Stimulated activated CD8-positive, alpha-beta memory T cell treated with anti-CD3 and anti-CD28 coated beads, Interleukin-4, amount 100 ng/mL, for 4 hours (primary cell): ENCODE data around the gene INPP4A.

ENCODE experiments used
- DNase-seq, 2 donors: peaks; one replicate each; pipeline ENCODE4 v3.0.0-alpha.2; 2020; ENCODE audit warnings: low read depth in 2 of 2, low spot score in 1 of 2

The INPP4A gene

DNA sequence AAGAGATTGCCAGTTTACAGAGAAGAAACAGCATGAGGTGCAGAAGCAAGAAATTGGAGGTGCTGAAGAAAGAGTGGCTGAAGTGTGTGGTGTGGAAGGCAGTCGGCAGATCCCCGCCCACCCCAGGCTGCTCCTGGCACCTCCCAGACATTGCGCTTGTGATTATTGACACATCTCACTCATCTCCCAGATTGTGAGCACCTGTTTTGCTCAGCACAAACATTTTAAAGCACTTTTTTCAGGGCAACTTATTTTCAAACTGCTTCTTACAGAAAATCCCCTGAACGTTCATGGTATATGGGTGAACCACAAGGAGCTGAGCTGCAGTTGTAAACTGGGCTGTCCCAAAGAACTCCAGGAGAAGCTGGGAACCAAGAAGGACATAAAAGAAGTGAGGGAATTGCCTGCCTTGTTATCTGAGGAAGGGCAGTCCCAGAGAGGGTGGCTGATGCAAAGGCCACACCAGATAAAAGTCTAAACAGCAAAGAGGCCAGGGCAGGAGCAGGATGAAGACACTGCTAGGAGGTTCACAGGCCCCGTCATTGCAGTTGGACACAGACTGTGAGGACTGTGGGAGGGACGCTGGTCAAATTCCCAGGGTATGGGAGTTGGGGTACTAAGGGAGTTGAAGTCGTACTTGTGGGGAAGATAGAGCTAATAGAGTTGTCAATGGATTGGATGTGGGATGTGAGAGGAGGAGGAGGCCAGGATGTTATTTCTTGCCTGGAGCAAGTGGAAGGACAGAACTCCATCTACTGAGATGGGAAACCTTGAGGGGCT, 65.1 kb downstream of the INPP4A start:
- DNase-seq, result no peak

DNA sequence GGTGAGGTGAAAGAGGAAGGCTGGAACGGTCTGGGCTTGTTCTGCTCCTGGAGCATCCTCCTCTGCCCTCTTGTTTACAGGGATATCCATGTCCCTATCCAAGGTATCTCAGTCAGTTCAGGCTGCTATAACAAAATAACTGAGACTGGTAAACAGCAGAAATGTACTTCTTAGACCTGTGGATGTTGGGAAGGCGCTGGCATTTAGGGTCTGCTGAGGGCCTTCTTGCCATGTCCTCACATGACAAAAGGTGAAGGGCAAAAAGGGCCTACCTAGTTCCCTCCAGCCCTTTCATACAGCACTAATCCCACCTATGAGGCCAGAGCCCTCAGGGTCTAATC, 65.6 kb downstream of the INPP4A start:
- no peak for DNase-seq

- no peak for DNase-seq
Observed at GRCh38 chr2:98511981-98512380, 67.3 kb downstream of the INPP4A start.

DNA sequence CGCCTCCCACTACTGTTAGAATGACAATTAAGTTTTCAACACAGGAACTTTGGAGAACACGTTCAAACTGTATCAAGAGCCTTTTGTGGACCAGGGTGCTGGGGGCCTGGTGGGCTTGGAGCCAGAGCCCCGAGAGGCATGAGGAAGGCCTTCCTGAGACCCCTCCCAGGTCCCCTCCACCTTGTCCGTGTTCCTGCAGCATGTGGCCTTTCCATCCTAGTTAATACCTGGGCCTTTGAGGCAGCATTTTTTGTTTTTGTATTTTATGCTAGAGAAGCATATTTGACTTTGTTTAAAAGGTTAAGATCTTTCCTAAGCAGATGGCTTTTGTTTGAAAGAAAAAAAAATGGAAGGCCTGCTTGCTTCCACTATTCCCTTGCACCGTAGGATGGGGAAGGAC, 68.0 kb downstream of the INPP4A start:
- no peak for DNase-seq

DNA sequence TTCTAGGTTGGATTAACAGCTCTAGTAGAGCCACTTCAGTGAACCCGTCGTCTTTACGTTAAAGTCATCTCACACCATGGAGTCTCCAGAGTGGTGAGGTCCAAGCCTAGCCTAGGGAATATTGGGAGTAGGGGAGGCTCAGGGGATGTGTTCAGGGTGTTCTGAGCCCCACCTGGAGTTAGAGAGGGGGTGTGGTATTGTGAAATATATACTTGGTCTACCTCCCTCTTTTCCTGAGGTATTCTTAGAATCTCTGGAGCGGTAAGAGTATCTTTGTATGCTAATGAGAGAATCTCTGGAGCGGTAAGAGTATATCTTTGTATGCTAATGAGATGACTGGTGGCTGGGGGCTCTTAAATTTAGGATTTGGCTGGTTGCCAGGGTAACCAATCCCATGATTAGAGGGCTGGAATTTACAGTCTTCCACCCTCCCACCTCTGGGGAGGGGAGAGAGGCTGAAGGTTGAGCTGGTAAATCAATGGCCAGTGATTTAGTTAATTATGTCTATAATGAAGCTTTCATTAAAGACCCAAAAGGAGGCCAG, 69.5 kb downstream of the INPP4A start:
- DNase-seq, result no peak

GRCh38 chr2:98514879-98515249, 70.2 kb downstream of the INPP4A start:
- no peak for DNase-seq

GRCh38 chr2:98515250-98515991, 70.8 kb downstream of the INPP4A start:
- DNase-seq, result no peak

- DNase-seq, result no peak
Observed at GRCh38 chr2:98516571-98516970, 71.9 kb downstream of the INPP4A start.

DNA sequence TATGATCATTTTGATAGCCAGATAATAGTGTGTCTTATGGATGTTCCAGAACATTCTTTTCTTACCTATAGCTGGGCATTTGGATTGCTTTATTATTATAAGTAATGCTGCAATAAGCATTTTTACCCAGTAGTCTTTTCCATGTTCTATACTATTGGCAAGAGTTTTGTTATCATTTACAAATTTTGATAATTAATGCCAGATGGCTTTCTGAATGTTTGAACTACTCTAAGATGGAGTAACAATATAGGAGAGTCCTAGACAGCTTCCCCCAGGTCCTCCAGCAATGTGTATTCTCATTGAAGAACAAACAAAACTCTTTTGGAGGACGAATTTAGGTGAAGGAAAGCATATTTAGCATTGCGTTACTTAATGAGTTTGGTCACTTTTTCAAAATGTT, 73.0 kb downstream of the INPP4A start:
- DNase-seq, result no peak

- peak in 1 of 2 donors; percentile 31 for DNase-seq
Observed at GRCh38 chr2:98518101-98518500, 73.4 kb downstream of the INPP4A start.

- DNase-seq, result no peak
Observed at GRCh38 chr2:98519156-98519555, 74.5 kb downstream of the INPP4A start.

DNA sequence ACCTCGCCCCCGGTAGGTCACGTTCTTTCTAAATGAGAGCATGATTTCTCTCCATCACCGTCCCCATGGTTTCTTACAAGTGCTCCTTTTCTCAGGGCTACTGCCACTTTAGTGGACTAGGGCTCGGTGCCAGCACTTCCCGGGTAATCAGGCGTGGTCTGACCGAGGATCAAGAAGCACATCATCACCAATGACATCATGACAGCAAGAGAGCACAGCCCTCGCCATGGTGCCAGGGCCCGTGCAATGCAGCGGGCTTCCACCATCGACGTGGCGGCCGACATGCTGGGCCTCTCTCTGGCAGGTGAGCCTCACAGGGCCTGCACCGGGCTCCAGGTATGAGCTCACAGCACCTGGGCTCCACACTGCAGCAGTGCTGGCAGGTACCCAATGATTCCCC, 75.2 kb downstream of the INPP4A start:
- DNase-seq, result no peak

DNA sequence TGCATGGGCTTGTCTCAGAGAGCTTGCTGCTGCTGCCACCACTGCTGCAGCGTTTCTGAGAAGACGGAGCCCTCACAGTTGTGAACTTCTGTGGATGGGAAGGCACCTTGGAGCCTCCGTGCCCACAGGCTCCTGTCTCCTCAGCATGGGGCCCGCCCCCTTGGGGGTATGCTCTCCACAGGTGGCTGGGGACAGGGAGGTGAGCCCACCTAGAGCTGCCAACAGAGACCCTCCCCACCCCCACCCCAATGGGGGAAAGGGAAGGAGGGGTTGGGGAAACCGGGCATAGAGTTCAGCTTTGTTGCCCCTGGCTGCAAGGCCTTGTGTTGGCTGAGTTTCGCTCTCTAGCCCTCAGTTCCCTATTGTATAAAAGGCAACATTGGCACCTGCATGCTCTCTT, 76.1 kb downstream of the INPP4A start:
- DNase-seq, result no peak

DNA sequence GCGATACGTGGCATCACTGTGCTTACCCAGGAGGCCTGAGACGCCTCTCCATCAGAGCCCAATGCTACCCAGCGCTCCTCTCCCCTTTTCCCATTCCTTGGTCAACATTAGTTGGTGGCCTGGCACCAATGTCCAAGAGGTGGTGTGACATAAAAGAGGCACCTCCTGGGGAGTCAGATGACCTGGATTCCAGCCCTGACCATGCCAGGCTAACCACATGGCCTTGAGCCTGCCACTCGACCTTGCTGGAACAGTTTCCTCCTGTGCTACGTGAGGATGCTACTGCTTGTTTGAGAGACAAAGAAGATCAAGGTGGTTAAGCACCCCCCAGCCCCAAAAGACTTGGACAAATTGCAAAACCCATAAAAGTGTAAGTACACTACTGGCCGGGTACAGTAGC, 76.6 kb downstream of the INPP4A start:
- no peak for DNase-seq

GRCh38 chr2:98522854-98523253, 78.2 kb downstream of the INPP4A start:
- DNase-seq, result no peak

DNA sequence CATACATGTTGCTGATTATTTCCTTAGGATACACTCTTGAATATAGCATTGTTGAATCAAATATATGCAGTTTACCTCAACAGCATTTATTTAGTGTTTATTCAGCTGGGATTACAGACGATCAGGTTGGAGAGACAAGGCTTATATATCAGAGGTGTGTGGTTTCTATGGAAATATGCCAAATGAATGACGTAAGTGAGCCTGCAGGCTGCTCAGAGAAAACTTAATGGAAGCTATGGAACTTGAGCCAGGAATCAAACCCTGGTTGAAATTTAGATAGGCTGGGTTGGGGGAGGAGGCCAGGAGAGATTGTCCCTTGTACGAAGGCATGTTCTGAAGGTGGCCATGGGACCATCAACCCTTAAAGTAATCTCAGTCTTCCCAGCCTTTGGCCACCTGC, 79.5 kb downstream of the INPP4A start:
- DNase-seq, result no peak

DNA sequence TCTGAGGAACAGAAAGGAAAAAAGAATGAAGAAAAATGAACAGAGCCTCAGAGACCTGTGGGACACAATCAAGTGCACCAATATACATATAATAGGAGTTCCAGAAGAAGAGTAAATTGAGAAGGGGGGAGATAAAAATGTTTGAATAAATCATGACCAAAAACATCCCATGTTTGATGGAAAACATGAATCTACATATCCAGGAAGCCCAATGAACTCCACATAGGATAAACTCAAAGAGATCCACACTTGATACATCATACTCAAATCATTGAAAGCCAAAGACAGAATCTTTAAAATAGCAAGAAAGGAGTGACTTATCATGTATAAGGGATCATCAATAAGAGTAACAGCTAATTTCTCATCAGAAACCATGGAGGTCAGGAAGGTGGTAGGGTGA, 83.7 kb downstream of the INPP4A start:
- no peak for DNase-seq

GRCh38 chr2:98530114-98530513, 85.5 kb downstream of the INPP4A start:
- no peak for DNase-seq

DNA sequence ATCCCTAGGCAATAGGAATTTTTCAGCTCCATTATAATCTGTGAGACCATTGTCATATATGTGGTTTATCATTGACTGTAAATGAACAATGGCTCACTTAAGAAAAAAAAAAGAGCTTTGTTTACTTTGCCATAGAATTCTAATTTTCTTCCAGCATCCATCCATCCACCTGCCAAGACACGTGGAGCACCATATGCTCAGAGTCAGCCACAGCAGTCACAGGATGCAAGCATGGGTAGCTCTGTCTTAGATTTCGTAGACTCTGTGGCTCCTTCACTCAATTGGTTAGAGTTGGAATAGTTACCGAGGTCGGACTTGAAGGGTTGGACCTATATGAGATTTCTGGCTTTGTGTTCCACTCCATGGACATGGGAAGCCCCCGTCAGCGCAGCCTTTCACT, 88.1 kb downstream of the INPP4A start:
- no peak for DNase-seq

DNA sequence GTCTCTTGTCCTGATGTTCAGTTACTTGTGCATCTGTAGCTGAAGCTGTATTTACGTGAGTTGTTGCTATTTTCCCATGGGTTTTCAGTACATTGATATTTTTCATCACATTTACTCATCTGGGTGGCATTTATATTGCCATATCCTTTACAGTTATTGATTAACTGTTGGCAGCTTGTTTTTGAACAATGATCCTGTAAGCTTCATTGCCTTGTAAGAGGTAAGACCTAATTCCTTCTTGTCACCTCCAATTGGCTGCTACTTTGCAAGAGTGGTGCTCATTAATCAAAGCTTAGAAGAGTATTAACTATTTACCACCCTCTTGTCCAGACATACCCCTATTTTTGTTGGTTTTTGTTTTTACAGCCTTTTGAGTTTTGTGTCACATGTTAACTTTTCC, 88.9 kb downstream of the INPP4A start:
- DNase-seq, result no peak

DNA sequence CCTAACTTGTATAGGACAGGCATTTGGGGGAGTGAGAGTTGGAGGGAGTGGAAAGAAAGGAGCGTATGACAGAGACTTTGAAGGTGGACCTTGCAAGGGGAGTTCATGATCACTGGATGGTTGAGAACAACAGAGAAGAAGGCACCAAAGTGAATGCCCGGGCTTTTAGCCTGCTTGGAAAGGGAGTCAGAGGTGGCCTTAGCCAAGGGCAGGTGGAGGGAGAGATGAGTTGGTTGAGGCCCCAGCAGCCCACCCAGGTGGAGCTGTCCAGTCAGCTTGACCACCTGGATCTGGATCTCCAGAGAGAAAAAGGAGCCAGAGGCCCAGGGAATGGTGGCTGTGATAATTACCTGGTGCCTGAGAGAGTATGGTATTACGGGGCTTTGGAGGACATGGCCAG, 90.1 kb downstream of the INPP4A start:
- DNase-seq, result no peak

DNA sequence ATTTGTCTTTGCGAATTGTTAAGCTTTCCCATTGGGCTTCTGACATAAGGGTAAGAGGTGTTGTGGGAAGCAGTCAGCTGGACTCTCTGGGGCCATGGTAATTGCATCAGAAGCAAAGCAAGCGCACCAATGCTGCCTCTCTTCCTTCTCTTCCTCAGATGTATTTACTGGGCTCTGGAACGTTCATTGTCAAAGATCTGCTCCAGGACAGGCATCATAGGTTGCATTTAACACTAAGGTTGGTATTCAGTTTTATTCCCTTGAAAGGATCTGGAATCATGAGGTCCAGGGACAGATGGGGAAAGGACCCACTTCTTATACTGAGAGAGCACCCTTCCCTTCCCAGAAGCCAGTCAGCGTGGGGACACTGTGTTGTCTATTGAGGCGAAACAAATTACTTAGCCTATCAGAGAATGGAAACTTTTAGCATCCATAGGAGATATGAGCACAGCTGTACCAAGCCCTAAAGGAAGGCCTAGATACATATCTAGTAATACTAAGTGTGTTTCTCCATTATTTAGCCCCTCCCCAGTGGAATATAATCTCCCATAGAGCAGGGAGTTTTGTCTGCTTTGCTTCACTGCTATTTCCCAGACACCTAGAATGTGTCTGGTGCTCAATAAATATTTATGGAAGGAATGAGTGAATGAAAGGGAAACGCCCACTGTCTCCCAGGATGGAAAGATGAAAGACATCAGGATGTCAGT, 91.5 kb downstream of the INPP4A start:
- no peak for DNase-seq
